NT2/D1 (cell line): Measurements from ENCODE around the gene PRKACB.

Experiments
- SUZ12 ChIP-seq: IDR thresholded peaks from 2 replicates; pipeline ENCODE4 v1.6.1; 2011; ENCODE audit not compliant: insufficient read length, insufficient read depth; ENCODE audit errors: extremely low read depth
- YY1 ChIP-seq: IDR thresholded peaks from 2 replicates; pipeline ENCODE4 v1.6.1; 2011; ENCODE audit not compliant: insufficient read length, insufficient read depth
- ZNF274 ChIP-seq: IDR thresholded peaks from 2 replicates; pipeline ENCODE4 v1.6.1; 2011; ENCODE audit warnings: mild to moderate bottlenecking, low read depth, low read length

DNA sequence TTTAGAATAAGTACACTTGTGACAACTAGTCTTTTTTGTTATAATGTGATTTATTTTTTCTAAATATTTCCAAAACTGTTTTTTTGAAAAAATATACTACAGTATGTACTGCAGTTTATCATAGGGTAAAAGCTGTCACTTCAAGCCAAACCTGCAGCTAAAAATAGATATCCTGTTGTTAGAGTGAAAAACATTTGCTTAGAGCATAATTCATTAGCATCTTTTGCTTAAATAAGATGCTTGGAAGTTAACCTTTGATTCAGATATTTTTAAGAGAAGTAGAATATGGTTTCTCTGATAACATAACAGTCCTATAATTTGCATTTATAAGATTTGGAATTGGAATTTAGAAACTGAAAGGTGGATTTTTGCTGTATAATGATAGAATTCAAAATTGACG is 21.5 kb downstream of the PRKACB start:
- TF ChIP-seq ZNF274 (no peak), YY1 (no peak), SUZ12 (no peak)
